RPMI8226 (cell line): Measurements from ENCODE around the gene JOSD2.

Experiments
- DNase-seq: peaks from one replicate; pipeline ENCODE4 v3.0.0-alpha.2; 2015

The JOSD2 gene

DNA sequence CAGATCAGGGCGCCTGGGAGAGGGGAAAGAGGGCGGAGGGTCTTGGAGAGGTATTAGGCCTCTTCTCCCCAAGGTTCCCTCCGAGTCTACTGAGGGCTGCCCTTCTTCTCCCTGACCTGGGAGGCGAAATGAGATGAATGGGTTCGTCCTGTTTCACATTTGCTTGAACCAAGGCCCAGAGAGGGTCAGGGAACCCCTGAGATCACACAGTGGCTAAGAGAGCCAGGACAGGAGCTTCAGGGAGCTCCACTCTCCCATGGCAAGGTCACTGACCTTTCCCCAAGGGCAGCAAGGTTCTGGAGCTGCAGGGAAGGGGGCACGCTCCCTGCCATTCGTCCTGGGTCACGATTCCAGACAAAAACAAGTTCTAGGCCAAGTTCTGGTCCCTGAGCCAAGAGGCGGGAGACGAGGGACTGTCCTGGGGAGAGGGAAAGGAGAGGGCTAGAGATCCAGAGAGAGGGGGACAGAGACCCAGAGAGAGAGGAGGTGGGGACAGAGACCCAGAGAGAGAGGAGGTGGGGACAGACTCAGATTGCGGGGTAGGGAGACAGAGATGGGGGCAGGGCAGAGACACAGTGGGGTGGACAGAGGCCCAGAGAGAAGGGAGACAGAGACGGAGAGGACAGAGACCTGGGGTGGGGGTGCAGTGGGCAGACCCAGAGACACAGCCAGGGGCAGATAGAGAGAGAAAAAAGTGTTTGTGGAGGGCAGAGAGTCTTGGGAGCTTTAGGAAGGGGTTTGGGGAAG lies 2.2 kb upstream of the JOSD2 start:
- no peak for DNase-seq

DNA sequence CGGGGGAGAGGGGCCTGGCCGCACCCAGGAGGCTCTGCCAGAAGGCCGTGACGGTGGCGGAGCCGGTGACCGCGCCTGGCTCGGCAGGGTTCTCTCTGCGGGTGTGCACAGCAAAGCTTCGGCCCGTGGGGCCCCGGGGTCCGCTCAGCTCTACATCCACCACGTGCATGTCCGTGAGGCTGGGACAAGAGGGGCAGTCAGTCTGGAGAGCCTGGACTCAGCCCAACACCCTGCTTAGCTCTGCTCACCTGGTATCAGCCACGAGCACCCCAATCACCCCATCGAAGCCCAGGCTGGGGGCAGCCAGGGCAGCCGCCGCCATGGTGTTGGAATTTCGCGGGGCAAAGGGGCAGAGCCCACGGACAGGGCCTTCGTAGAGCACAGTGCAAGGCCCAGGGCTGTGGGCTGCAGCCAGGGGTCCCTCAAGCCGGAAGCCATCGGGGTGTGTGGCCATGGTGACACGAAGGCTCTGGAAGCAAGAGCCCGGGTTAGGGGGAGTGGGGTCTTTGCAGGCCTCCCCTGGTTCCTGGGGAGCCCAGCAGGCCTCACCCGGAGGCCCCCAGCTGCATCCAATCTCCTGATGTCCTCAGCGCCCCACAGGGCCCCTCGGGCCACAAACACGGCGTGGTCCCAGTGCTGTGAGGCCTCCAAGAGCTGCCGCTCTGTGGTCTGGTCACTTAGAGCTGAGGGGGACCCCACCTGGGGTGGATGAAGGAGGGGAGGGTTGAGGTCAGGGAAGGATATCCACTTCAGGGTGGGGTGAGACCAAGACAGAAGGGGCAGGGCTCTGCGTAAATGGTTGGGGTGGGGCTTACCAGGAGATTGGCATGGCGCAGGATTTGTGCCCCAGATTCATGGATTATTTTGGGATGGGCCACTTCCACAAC lies 1.4 kb upstream of the JOSD2 start:
- DNase-seq = no peak

DNA sequence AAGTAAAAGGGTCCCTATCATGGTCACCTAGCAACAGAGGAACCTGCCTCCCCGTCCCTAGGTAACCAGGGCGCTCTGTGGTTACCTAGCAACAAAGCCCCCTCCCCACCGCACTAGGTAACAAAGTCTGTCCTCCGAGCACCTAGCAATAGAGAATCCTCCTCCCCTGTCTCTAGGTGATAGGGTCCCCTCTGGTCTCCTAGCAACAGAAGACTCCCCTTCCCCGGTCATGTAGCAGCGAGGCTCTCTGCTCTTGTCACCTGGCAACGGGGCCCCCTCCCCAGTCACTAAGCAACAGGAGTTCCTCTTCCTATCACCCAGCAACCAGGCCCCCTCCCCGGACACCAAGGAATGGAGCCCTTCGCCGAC lies 307 bp downstream of the JOSD2 start:
- DNase-seq = no peak

DNA sequence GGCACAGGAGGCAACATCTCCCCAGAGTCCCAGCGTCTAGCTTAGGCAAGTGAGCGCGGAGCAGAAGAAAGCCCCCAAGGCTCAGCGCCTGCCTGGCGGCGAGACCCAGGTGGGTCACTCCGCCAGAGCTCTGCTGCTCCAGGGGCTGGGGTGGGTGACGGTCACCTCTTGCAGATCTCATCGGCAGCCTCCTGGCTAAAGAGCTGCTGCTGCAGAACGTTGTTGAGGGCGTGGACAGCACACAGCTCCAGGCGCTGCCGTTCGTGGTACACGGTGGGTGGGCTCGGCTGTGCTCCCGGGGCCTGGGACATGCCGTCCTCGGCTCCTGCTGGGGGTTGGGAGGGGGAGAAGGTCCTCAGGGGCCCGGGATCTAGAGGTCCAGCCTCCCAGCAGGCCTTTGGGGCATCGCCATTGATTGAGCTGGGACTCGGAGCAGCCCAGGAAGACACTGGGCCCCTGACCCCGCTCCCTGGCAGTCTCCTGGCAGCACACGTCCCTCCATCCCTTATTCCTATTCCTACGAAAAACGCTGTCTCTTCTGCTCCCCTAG lies 795 bp downstream of the JOSD2 start:
- DNase-seq = no peak

DNA sequence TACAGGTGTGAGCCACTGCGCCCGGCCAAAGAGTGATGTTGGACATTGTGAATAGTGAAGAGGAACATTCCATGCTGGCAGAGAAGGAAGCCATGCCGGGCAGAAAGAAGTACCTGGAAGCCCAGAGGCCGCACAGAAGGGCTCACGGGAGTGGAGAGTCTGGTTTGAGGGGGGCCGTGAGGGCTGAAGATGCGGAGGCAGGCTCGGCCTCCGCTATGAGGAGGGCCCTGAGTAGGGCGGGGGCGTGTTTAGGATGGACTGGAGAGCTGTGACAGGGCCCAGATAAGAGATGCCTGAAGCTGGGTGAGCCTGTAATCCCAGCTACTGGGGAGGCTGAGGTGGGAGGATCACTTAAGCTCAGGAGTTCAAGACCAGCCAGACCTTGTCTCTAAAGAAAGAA lies 1.6 kb downstream of the JOSD2 start:
- no peak for DNase-seq

DNA sequence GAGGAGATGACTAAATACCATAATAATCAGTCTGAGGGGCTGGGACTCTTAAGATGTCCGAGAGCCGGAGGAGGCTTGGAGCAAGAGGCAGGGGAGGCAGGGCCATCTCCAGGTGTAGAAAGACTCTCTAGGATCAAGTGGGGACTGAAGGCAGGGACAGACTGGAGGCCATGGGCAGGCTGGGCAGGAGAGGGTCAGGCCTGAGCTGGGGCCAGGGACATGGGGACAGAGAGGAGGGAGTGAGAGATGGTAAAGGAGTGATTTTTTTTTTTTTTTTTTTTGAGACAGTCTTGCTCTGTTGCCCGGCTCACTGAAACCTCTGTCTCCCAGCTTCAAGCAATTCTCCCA lies 2.2 kb downstream of the JOSD2 start:
- DNase-seq = no peak

DNA sequence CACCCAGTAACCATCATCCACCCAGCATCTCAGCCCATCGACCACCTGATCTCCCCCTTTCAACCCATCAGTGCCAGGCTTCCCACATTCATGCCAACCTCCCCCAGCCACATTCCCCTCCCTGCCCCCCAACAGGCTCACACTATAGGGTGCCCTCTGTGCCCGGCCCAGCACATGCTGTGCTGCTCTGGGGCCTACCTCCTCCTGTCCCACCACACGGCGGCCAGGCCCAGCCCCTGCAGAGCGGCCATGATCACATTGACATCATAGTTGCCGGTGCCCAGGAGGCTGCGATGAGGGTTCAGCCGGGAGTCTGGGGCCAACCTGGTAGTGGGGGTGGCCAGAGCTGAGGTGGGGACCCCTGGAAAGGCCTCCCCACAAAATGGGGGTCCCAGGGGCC lies 3.6 kb downstream of the JOSD2 start:
- no peak for DNase-seq

DNA sequence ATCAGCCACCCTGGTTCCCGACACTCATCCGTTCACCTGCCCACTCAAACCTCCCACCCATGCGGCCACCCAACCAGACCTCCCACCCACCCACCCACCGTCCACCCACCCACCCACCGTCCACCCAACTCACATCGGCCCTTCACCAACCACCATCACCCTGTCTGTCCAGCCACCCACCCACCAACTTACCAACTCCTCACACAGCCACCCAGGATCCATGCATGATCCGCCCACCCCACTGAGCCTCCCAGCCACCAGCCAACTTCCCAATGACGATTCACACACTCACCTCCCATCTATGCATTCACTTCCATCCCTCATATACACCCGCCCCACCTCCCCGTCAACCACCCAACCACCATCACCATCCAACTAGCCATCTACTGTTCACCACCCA lies 4.3 kb downstream of the JOSD2 start:
- DNase-seq = no peak

DNA sequence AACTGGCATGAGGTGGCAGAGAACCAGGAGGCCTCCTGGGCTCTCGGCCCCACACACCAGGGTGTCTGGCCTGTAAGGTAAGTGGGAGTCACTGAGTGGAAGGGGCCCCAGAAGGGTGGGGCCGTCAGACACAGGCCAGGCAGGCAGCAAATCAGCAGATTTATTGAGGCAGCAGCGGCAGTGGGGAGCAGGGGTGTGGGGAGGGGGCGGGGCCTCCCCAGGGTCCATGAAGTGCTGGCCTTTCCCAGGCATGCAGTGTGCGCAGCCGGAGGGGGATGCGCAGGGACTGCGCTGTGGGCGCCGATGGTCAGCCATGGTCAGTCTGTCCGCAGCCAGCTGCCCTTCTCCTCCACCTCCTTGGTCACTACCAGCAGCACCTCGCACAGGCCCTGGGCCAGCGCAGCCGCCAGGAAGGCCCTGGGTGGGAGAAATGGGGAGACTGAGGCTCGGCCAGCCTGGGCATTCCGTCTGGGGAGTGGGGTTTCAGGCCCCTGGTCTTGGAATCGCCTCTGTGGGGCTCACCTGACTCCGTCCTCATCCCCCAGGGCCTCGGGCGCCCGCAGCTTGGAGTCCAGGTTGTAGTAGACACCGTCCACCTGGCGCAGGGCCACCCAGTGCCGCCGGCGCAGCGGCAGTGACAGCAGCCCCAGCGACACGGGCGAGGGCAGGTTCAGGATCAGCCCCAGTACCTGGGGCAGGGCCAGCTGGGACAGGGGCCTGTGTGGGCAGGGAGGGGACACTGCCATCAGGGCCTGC lies 5.0 kb downstream of the JOSD2 start:
- no peak for DNase-seq

DNA sequence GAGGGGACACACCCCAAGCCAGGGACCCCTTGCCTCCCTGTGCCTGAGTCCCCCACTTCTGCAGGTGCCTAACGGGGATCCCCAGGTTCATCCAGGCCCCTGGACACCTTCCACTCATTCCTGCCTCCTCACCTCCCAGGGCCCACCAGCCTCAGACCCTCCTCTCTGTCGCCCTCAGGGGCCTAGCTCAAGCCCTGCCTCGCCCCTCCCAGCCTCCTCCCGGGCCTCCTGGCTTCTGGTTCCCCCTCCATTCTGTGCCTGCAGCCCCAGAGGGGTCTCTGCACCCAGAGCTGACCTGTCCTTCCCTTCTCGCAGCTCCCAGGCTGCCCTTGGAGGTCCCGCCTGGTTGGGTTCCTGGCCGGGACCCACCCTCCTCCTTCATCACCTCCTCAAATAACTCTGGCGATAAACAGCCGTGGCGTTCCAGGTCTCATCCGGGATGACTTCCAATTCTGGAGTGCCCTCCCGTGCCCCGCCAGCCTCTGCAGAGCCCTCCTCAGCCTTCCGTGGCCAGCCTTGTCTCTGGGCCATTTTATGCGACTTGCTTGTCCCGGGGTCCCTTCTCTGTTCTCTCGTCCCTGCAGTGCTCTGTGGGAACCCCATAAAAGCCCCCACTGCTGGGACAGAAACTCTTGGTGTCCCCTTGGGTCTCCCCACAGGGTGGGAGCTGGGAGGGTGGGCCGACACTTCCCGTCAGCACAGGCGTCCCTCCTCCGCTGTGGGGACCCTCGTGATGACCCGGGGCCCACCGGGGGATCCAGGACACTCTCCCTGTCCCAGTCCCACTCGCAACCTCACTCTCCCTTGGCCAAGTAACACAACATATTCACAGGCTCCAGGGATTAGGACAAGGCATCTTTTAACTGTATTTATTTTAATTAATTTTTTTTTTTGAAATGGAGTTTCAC lies 9.2 kb downstream of the JOSD2 start:
- no peak for DNase-seq

DNA sequence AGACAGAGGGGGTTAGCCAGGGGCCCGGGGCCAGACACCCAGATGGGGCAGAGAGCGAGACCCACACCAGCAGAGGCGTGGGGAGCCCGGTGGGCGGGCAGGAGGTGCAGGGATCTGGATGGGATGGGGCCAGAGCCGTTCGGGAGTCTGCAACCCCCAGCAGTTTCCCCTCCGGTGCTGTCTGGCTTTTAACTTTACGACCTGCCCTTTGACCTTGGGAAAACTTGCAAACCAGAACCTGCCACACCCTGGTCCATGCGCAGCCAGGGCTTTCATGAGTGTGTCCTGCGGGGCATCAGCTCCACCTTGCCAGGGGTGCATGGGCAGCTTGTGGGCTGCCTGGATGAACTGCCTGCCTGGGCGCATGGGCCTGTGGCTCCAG lies 9.8 kb downstream of the JOSD2 start:
- no peak for DNase-seq

DNA sequence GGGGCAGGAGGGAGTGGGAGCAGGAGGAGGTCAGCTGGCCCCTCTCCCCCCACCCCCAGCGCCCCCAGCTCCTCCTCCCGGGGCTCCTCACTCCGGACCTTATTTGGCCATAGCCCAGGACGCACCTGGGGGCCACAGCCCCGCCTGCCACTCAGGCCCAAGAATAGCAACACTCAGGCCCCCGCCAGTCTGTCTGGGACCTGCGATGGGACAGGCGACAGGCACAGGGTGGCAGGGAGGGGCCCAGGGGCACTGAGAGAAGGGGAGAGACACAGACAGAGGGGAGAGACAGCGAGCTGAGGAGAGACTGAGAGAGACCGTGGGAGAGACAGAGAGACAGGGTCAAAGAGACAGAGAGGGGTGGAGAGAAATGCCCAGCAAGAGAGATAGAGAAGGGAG lies 10.2 kb downstream of the JOSD2 start:
- no peak for DNase-seq

DNA sequence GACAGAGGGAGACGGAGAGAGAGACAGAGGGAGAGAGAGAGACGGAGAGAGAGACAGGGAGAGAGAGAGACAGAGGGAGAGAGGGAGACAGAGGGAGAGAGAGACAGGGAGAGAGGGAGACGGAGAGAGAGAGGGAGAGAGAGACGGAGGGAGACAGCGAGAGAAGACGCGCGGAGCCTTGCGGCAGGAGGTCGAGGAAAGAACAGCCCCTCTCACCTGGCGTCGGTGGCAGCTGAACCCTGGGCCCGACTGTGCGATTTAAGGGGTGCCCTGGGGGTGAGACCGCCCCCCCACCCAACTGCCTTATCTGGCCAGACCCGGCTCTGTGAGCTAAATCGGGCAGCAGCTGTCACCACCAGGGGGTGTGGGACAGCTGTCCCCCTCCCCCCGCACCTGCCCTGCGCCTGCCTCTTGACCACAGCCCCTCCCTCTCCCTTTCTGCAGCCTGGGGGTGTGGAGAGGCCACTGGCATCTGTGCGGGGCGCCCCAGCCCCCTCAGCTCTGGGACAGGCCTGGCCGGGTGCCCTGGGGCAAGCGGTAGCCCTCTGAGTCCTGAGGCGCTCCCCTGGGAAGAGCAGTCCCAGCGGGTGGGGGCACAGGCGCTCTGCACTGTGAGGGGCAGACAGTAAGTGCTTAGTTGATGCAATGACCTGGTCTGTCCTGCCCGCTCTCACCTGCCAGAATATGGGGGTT lies 10.8 kb downstream of the JOSD2 start:
- DNase-seq = peak; percentile 66

DNA sequence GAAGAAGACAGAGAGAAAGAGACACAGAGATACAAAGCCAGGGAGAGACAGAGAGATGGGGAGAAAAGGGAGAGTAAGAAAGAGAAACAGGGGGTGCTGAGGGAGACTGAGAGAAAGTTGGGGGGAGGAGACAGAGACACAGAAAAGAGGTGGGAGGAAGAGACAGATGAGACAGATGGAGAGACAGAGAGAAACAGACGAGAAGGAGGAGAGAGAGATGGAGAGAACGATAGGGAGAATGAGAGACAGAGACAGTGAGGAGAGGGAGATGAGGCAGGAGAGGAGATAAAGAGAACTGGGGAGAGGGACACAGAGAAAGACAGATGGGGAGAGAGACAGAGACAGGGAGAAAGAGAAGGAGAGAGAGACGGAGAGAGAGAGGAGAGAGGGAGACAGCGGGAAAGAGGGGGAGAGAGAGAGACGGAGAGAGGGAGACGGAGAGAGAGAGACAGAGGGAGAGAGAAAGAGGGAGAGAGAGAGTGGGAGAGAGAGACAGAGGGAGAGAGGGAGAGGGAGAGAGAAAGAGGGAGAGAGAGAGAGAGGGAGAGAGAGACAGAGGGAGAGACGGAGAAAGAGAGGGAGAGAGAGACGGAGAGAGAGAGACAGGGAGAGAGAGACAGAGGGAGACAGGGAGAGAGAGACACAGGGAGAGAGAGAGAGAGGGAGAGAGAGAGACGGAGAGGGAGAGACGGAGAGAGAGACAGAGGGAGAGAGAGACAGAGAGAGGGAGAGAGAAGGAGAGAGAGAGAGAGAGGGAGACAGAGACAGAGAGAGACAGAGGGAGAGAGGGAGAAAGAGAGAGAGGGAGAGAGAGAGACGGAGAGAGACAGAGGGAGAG lies 12.6 kb downstream of the JOSD2 start:
- DNase-seq = no peak

DNA sequence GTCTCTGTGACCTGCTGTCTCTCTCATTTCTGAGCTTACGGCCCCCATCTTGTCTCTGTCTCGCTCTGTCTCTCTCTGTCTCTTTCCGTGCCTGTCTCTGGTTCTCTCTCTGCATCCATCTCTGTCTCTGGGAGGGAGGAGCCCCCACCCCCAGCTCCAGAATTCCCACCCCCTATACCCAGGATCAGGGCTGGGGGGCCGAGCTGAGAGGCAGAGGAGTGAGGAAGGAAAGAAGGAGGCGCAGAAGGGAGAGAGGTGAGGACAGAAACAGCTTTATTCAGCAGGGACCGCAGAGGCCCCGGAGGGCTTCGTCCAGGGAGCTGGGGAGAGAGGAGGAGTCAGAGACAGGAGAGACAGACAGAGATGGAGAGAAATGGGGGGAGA lies 14.0 kb downstream of the JOSD2 start:
- DNase-seq = no peak

DNA sequence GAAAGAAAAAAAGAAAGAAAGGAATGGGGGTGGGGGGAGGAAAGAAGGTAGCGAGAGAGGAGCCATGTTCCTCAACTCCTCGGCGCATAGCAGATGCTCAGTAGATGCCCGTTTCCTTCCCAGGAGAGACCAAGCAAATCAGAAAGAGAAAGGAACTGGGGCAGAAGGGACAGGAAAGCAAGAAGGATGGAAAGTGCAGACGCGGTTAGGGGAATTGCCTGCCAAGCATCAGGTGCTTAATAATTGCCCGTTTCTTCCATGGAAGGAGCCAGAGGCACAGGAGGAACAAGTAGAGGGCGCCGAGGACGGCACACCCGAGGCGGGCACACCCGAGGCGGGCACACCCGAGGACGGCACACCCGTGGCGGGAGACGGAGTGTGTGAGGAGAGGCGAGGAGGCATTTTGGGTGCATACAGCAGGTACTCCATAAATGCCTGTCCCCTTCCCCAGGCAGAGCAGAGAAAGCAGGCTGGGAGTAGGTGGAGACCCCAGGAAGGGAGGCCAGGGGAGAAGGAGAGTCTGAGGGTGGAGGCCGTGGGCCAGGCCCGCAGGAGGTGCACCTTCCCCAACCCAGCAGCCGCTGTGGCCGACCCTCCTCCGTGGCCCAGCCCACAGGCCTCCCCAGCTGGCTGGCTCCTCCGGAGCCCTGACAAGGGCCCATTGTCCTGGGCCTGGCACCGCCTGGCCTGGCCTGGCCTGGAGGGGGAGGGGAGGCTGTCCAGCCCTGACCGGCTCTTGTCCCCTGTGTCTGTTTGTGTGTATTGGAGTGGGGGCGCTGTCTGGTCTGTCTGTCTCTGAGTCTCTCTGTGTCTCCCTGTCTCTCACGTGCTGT lies 14.6 kb downstream of the JOSD2 start:
- no peak for DNase-seq

DNA sequence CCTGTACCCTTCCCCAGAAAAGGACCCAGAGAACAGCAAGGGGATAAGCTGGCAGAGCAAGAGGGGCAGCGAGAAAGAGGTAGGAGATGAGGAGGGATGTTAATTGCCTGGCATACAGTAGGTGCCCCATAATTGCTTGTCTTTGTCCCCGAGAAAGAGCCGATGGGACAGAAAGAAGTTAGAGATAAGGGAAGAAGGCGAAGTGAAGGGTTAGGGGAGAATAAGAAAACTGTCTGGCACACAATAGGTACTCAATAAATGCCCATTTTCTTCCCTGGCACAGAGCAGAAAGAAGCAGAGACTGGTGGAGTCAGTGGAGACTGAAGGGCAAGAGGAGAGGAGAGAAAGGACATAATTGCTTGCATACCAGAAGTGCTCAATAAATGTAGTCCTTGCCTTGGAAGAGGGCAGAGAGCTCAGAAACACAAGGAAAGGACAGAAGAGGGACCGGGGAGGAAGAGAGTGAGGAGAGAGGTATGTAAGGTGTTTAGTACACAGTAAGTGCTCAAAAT lies 15.9 kb downstream of the JOSD2 start:
- DNase-seq = no peak

DNA sequence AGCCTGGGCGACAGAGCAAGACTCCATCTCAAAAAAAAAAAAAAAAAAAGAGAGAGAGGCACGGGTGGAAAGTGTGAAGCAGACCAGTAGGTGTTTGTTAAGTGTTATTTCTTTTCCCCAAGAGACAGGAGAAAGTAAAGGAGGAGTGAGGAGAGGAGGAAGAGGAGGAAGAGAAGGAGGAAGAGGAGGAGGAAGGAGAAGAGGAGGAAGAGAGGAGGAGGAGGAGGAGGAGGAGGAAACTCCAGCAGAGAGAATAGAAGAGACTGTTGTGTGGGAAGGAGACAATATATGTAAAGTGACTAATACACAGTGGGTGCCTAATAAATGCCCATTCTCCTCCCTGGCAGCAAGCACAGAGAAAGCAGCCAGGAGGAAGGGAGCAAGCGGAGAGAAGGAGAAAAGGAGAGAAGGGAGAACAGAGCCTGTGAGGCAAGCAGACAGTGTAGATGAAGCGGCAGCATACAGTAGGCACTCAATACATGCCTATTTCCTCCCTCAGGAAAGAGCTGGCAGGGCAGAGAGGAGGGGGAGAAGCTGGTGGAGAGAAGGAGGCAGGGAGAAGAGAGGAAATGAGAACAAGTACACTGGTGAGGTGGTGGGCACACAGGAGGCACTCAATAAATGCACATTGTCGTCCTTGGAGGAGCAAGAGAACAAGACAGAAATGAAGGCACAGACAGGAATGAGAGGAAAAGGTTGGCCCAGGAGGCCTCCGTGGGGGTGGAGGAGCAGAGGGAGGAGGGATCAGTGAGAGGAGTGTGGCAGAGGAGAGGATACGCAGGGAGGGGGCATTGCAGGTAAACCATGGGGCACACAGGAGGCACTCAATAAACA lies 16.6 kb downstream of the JOSD2 start:
- no peak for DNase-seq

DNA sequence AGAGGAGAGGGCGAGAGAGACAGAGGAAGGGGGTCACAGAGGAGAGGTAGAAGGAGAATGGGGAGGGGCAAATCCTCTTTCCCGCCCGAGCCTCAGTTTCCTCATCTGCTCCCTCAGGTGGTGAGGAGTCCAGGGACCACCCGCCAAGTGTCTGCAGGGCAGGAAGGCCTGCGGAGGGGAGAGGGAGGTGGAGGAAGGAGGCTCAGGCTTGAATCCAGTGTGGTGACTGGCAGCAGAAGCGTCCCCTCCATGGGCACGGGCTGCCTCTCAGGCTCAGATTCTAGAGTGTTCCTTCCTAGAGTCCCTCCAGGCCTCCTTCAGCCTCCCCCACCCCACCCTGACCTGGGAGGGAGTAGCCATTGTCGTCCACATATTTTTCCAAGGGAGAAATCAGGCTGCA lies 17.8 kb downstream of the JOSD2 start:
- DNase-seq = no peak
